Heart left ventricle (tissue), 16 donors: ENCODE results near the gene OR2T34. TPM values are rescaled to one million over a fixed set of nuclear protein-coding genes. Genes with fewer than 3 reads are reported as not detected.
"Not testable (repeated sequence)": the region's sequence is repeated elsewhere in the genome, so short reads cannot be mapped to it uniquely, and the experiment has no call there.

ENCODE experiments used
- ATAC-seq, 4 donors: fragments of 200-7000 bp; cut with Tn5 transposase; one replicate each; pipeline ENCODE4 v1.9.1; 2020 to 2022; ENCODE audit warnings: moderate library complexity in 4 of 4, mild to moderate bottlenecking in 3 of 4, moderate number of reproducible peaks in 1 of 4
- DNase-seq, 5 donors: peaks; one replicate each; pipeline ENCODE4 v3.0.0-alpha.2; 2020
- H3K27ac ChIP-seq, 12 donors: fragments of 200-600 bp; sonication (generic) in 4 of 12; one replicate each; pipeline versions ENCODE4 v1.5.0 to v1.8.0; 2016 to 2022; ENCODE audit warnings: mild to moderate bottlenecking in 2 of 12
- H3K27me3 ChIP-seq, 9 donors: fragments of 200-600 bp; sonication (generic) in 2 of 9; one replicate each; pipeline versions ENCODE4 v1.5.1 to v1.8.0; 2016 to 2022; ENCODE audit warnings: mild to moderate bottlenecking in 3 of 9
- H3K36me3 ChIP-seq, 9 donors: fragments of 200-600 bp; sonication (generic) in 2 of 9; one replicate each; pipeline versions ENCODE4 v1.5.0 to v1.8.0; 2018 to 2022; ENCODE audit warnings: mild to moderate bottlenecking in 2 of 9
- H3K4me1 ChIP-seq, 12 donors: fragments of 200-600 bp; sonication (generic) in 4 of 12; one replicate each; pipeline versions ENCODE4 v1.5.0 to v1.8.0; 2016 to 2022; ENCODE audit warnings: mild to moderate bottlenecking in 3 of 12
- H3K4me3 ChIP-seq, 12 donors: fragments of 200-600 bp; sonication (generic) in 4 of 12; one replicate each; pipeline versions ENCODE4 v1.5.0 to v1.8.0; 2017 to 2022; ENCODE audit warnings: mild to moderate bottlenecking in 9 of 12, moderate library complexity in 4 of 12
- H3K9me3 ChIP-seq, 12 donors: fragments of 200-600 bp; sonication (generic) in 4 of 12; one replicate each; pipeline versions ENCODE4 v1.5.0 to v1.8.0; 2016 to 2022; ENCODE audit warnings: mild to moderate bottlenecking in 1 of 12
- POLR2A ChIP-seq, 2 donors: fragments of 450-650 bp; IDR thresholded peaks; one replicate each; pipeline ENCODE4 v1.6.1; 2017; ENCODE audit warnings: antibody characterized with exemption in 2 of 2, mild to moderate bottlenecking in 2 of 2, moderate library complexity in 2 of 2
- WGBS, 4 donors: extraction: QIAGEN DNeasy Blood & Tissue Kit in 2 of 4; methylation state at CpG; one replicate each; pipeline versions ENCODE4 v1.1.5 to v1.1.7; 2013 to 2018; 5-methylcytosine and 5-hydroxymethylcytosine counted together
- intact Hi-C, 10 donors: fragments of 100-400 bp; cut with DNase I; formaldehyde crosslinking; loops; one replicate each; pipeline versions ENCODE4 v1.11.1 to v1.14.2; 2022
- long read RNA-seq, 3 donors: library from polyadenylated mRNA; unstranded; transcript quantifications; one replicate each; pipeline ENCODE4 v2.0.0, GENCODE V29; 2020 to 2021
- polyA plus RNA-seq, 2 donors: library from polyadenylated mRNA; stranded (reverse); fragments of 200-250 nt; gene quantifications; one replicate each; pipeline ENCODE4 v1.2.3, GENCODE V29; 2013
- total RNA-seq, 9 donors: library from RNA; depleted of rRNA in 2 of 9; stranded (reverse); fragments of >200 nt in 2 of 9; fragmentation: NEBNext Ultra II Directional in 3 of 9; extraction: Animal tissue kit (Norgen Biotek cat#: 25700) in 3 of 9; gene quantifications; one replicate each; pipeline versions ENCODE4 v1.1.0 to v1.2.4, GENCODE V29; 2016 to 2023
- TF ChIP-seq, protein P1 (sequence below), 12 donors: fragments of 200-600 bp; sonication (generic) in 4 of 12; IDR thresholded peaks; one replicate each; pipeline versions ENCODE4 v1.5.0 to v1.8.0; 2018 to 2022; ENCODE audit warnings: antibody characterized with exemption in 12 of 12, mild to moderate bottlenecking in 5 of 12
- donor health status: ischemic (EF 13 %, LVEDD 7.1; RV severe dilation, severe dysfunction).
- donor health status: healthy with polysubstance abuse.
- donor health status: DM: no; HTN: yes; CAD: no.
- donor health status: DM: no; HTN: no; CAD: no.
- donor health status: ischemic (EF 25% LVEDD 6.9; RV normal size, moderate dysfunction).
- donor health status: ischemic (EF 25% LVEDD 5.7; RV mildly dilated, moderate dysfunction).
- donor health status: healthy.
- donor health status: DM: yes; HTN: yes; CAD: no.
- donor health status: ischemic (EF 35%, LVEDD 5.7; RV mildly dilated, moderate dysfunction).
- donor health status: nonischemic (EF 11% LVEDD 7.7; RV severe dilation, severe dysfunction).
- donor health status: DM: yes; HTN: yes; CAD: no.
- donor health status: PGD.
- donor health status: ischemic (EF 29% LVEDD 5.4; RV normal size, mild dysfunction).
- donor health status: nonischemic (EF 23%, LVEDD 6.1; RV moderate dilation, normal function).

The OR2T34 gene, protein sequence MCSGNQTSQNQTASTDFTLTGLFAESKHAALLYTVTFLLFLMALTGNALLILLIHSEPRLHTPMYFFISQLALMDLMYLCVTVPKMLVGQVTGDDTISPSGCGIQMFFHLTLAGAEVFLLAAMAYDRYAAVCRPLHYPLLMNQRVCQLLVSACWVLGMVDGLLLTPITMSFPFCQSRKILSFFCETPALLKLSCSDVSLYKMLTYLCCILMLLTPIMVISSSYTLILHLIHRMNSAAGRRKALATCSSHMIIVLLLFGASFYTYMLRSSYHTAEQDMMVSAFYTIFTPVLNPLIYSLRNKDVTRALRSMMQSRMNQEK
- total RNA-seq (not detected), polyA plus RNA-seq (not detected)
- long read RNA-seq, donor 1 = 0 reads
- long read RNA-seq, donor 2 = 0 reads
- long read RNA-seq, donor 3 = 0 reads

DNA sequence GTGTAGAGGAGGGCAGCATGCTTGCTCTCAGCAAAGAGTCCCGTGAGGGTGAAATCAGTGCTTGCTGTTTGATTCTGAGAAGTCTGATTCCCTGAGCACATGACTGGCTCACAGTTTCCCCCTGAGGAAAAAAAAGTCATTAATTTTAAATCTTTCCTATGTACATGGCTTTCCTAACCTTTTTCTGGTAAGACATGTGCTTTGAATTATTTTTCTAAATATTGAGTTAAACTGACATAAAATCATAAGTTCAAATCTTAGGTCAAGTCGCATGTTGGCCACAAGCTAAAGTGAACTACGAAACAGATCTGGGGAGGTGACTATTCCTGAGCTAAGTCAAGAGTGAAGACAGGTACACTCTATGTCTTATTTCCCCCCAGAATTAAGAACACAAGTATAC, at the start of gene OR2T34:
OR2T34 (minus strand) TSS at position 101 of the 400 bp plus-strand sequence; CDS start at position 101, 0 bp downstream.
- H3K27ac ChIP-seq, ATAC-seq, H3K4me1 ChIP-seq, H3K4me3 ChIP-seq, DNase-seq, H3K36me3 ChIP-seq, H3K9me3 ChIP-seq, H3K27me3 ChIP-seq, intact Hi-C loops: not testable (repeated sequence)
- WGBS, 4 donors = 81 to 94% (median 85%) methylated on average over 3 of the region's 3 CpGs

DNA sequence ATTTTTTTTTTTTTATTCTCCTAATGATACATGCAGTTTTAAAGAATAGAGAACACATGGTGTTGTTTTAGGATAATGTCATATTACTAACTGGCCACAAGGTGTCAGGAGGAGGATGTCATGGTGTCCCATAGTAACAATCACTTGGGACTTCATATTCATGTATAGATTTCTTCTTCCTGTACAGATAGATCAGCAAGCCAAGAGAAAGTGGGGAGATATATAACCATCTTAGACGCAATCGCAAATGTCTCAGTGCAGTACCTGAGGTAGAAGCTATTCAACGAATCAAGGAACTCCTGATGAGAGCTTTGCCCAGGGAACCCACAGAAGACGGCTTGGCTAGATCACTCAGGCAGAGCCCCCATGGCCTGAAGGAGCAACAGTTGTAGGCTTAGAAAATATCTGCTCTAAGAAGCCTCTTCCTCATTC, 48.0 kb upstream of the OR2T34 start:
- Histone ChIP-seq H3K4me1 (no peaks in the 10 kb centered on the region), H3K27ac (no peak overlapping the region), H3K27me3 (peaks cover 0 to 6% (median 0%) of the 10 kb centered on the region in 9 donors), H3K9me3 (no peaks in the 10 kb centered on the region), H3K36me3 (no peaks in the 10 kb centered on the region), H3K4me3 (no peak overlapping the region)
- TF ChIP-seq, protein P1, sequence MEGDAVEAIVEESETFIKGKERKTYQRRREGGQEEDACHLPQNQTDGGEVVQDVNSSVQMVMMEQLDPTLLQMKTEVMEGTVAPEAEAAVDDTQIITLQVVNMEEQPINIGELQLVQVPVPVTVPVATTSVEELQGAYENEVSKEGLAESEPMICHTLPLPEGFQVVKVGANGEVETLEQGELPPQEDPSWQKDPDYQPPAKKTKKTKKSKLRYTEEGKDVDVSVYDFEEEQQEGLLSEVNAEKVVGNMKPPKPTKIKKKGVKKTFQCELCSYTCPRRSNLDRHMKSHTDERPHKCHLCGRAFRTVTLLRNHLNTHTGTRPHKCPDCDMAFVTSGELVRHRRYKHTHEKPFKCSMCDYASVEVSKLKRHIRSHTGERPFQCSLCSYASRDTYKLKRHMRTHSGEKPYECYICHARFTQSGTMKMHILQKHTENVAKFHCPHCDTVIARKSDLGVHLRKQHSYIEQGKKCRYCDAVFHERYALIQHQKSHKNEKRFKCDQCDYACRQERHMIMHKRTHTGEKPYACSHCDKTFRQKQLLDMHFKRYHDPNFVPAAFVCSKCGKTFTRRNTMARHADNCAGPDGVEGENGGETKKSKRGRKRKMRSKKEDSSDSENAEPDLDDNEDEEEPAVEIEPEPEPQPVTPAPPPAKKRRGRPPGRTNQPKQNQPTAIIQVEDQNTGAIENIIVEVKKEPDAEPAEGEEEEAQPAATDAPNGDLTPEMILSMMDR (IDR thresholded peaks at IDR 0.05) = peak in 9 of 12 donors; percentile 18 to 54 (median 34)
- TF ChIP-seq POLR2A (IDR thresholded peaks at IDR 0.05) = no peak
- intact Hi-C loops = loop anchor here in 3 of 10 donors (2.0 to 5.0 kb wide), 2 partner anchors 184 to 185 kb away; no protein-coding TSS in a partner anchor
- DNase-seq (no peak), ATAC-seq (peak in 1 of 4 donors; percentile 56)
- 52 to 82% (median 64%) methylated on average over 4 of the region's 4 CpGs for WGBS, 4 donors

DNA sequence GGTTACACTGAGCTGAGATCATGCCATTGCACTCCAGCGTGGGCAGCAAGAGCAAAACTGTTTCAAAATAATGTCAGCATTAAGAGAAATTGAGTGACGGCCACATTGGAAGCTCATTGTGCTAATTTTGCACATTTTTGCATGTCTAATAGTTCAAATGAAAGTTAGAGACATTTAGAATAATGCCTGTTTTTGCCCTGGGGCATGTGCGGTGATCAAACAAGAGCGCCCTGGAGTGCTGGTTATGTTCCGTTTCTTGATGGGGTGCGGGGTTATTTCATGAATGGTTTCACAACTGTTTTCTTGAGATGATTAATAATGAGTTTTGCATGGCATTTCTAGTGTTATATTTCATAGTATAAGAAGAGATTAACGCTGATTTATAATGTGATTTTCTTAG, 47.2 kb upstream of the OR2T34 start:
- Histone ChIP-seq H3K27ac (no peak overlapping the region), H3K27me3 (peaks cover 0 to 6% (median 0%) of the 10 kb centered on the region in 9 donors), H3K4me1 (no peaks in the 10 kb centered on the region), H3K36me3 (no peaks in the 10 kb centered on the region), H3K4me3 (no peak overlapping the region), H3K9me3 (no peaks in the 10 kb centered on the region)
- DNase-seq (no peak), ATAC-seq (no peak)
- TF ChIP-seq, protein P1 (IDR thresholded peaks at IDR 0.05) = no peak
- TF ChIP-seq POLR2A (IDR thresholded peaks at IDR 0.05) = no peak
- intact Hi-C loops = loop anchor here in 4 of 10 donors (2.0 to 5.0 kb wide), 2 partner anchors 185 to 186 kb away; no protein-coding TSS in a partner anchor
- WGBS, 4 donors = 68 to 73% (median 70%) methylated on average over 7 of the region's 7 CpGs

DNA sequence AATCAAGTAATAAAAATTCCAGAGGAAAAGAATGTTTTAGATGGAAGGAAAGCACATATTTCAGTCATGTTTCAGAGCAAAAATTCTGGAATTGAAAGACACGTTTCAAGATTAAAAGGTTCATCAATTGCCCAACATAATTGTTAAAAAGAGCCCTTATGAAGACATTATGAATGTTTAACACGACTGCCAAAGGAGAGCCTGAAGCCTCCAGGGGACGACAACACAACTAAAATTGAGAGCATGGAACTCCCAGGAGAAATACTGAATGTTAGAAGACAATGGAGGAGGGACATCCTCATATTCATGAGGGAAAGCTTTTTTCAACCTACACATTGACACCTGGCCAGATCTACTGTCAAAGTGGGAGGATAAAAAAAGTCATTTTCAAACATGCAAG, 44.3 kb upstream of the OR2T34 start:
- DNase-seq (peak in 4 of 5 donors; percentile 27 to 66 (median 38)), ATAC-seq (no peak)
- TF ChIP-seq, protein P1 (IDR thresholded peaks at IDR 0.05) = peak in 10 of 12 donors; percentile 15 to 60 (median 42)
- TF ChIP-seq POLR2A (IDR thresholded peaks at IDR 0.05) = no peak
- intact Hi-C loops = no loop called here
- peaks cover 0 to 6% (median 0%) of the 10 kb centered on the region in 9 donors for H3K27me3 ChIP-seq
- H3K27ac ChIP-seq = no peak overlapping the region
- H3K4me1 ChIP-seq = no peaks in the 10 kb centered on the region
- no peaks in the 10 kb centered on the region for H3K9me3 ChIP-seq
- 1 to 9% (median 3%) methylated on average over 3 of the region's 3 CpGs for WGBS, 4 donors
- no peak overlapping the region for H3K4me3 ChIP-seq
- H3K36me3 ChIP-seq = no peaks in the 10 kb centered on the region
